Activated T-cell treated with anti-CD3 and anti-CD28 coated beads for 24 hours (primary cell): ENCODE measurements around the gene SEMA3C.

Source experiments
- DNase-seq: peaks from one replicate; pipeline ENCODE4 v3.0.0-alpha.2; 2020; ENCODE audit warnings: low read depth

SEMA3C gene

GRCh38 chr7:80734011-80734410 is 184.8 kb downstream of the SEMA3C start:
- no peak for DNase-seq

GRCh38 chr7:80733333-80733915 is 185.4 kb downstream of the SEMA3C start:
- no peak for DNase-seq

- DNase-seq = no peak
These were observed 186.2 kb downstream of the SEMA3C start for GRCh38 chr7:80732630-80733029.

GRCh38 chr7:80731281-80731680 is 187.6 kb downstream of the SEMA3C start:
- no peak for DNase-seq

GRCh38 chr7:80729591-80730320 is 189.1 kb downstream of the SEMA3C start:
- DNase-seq = no peak

GRCh38 chr7:80726666-80727065 is 192.2 kb downstream of the SEMA3C start:
- DNase-seq = no peak

- no peak for DNase-seq
These were observed 193.7 kb downstream of the SEMA3C start for GRCh38 chr7:80725181-80725611.

- no peak for DNase-seq
These were observed 194.5 kb downstream of the SEMA3C start for GRCh38 chr7:80724249-80724871.

GRCh38 chr7:80722616-80723195 is 196.1 kb downstream of the SEMA3C start:
- DNase-seq = no peak

- DNase-seq = no peak
These were observed 196.8 kb downstream of the SEMA3C start for GRCh38 chr7:80721883-80722615.

GRCh38 chr7:80720146-80720545 is 198.7 kb downstream of the SEMA3C start:
- no peak for DNase-seq

- DNase-seq = no peak
These were observed 199.6 kb downstream of the SEMA3C start for GRCh38 chr7:80719261-80719660.

GRCh38 chr7:80711531-80711930 is 207.3 kb downstream of the SEMA3C start:
- no peak for DNase-seq

- no peak for DNase-seq
These were observed 210.7 kb downstream of the SEMA3C start for GRCh38 chr7:80708123-80708522.

- DNase-seq = no peak
These were observed 211.5 kb downstream of the SEMA3C start for GRCh38 chr7:80707318-80707717.

GRCh38 chr7:80705130-80705781 is 213.6 kb downstream of the SEMA3C start:
- no peak for DNase-seq

GRCh38 chr7:80703272-80703671 is 215.6 kb downstream of the SEMA3C start:
- no peak for DNase-seq

- DNase-seq = no peak
These were observed 219.1 kb downstream of the SEMA3C start for GRCh38 chr7:80699721-80700256.

GRCh38 chr7:80699045-80699638 is 219.7 kb downstream of the SEMA3C start:
- no peak for DNase-seq
